HEK293T (cell line): ENCODE measurements around the gene CD300LD.

Experiments used
- BHLHE40 ChIP-seq: fragments of 450-650 bp; IDR thresholded peaks from 2 replicates; pipeline ENCODE4 v1.6.1; 2016; ENCODE audit warnings: mild to moderate bottlenecking, moderate library complexity, borderline replicate concordance
- CTBP1 ChIP-seq: fragments of 450-650 bp; IDR thresholded peaks from 2 replicates; pipeline ENCODE4 v1.6.1; 2016; ENCODE audit warnings: borderline replicate concordance
- FOXM1 ChIP-seq: fragments of 450-650 bp; IDR thresholded peaks from 2 replicates; pipeline ENCODE4 v1.6.1; 2017; ENCODE audit warnings: mild to moderate bottlenecking, borderline replicate concordance
- SUZ12 ChIP-seq: fragments of 450-650 bp; IDR thresholded peaks from 2 replicates; pipeline ENCODE4 v1.6.1; 2016; ENCODE audit warnings: mild to moderate bottlenecking

DNA sequence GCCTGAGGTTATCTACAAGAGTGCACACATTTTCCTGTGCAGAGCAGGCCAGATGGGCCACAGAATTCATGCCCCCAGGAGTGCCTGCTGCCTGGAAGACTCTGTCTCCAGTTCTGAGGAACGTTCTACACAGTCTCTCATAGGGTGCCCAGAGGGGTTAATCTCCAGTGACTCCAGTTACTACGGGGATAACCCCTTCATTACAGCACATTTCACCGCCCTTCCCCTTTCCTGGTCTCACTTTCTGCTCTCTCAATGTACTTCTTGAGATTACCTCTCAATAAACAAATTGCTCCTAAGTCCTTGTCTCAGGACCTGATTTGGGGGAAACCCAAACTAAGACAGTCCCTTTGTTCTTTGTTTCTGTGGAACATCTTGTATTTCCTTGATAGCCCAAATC is 30.5 kb downstream of the CD300LD start:
- TF ChIP-seq FOXM1 = no peak
- TF ChIP-seq CTBP1 = no peak
- TF ChIP-seq BHLHE40 = no peak
- no peak for TF ChIP-seq SUZ12
